Measurements from ENCODE around the gene TCERG1L. TPM values are rescaled to one million over a fixed set of nuclear protein-coding genes. Genes with fewer than 3 reads are reported as not detected.

The TCERG1L gene
- total RNA-seq, 4 donors from 2014 or later, result 0.41 TPM; not detected in 3

DNA sequence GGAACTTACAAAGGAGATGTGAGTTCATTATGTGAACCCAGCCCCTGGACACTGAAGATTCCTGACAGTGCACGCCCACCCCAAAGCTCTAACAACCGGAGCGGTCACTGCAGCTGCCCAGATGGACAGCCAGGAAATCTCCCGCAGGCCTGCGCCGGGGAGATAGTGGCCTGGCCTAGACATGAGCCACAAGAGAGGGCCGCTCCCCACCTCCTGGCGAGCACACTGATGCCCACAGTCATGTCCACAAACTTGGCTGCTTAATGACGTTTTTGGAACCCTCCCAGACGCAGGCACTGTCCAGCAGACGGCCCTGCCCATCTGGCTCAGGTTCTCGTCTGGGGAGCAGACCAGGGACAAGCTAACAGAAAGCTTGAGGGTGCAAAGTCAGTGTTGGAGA lies 34.2 kb downstream of the TCERG1L start:
- Histone ChIP-seq H3K9me3 (no peaks in the 10 kb centered on the region), H3K4me3 (no peak overlapping the region), H3K27me3 (no peaks in the 10 kb centered on the region), H3K4me1 (no peaks in the 10 kb centered on the region), H3K36me3 (no peaks in the 10 kb centered on the region), H3K27ac (no peak overlapping the region)
- intact Hi-C loops (cut with DNase I; ENCODE audit: low total_unique reads), result no loop called here
- no peak for TF ChIP-seq POLR2A (IDR thresholded peaks at IDR 0.05)
- TF ChIP-seq CTCF (IDR thresholded peaks at IDR 0.05), result no peak
- DNase-seq, result no peak

DNA sequence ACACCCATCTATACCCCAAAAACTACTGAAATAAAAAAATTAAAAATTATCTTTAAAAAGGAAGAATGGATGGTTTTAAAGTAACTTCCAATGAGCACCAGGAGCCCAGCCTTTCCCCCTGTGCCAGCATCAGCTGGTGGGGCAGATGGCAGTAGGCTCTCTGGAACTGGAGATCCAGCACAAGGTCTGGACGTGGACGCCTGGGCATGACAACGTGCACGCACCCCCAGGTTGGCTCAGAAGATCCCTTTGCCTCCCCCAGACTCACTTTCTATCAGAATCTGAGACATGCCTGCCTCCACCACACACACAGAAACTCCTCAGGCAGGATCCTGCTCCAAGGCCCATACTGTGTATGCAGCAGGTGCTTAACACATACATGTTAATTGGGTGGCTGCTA lies 35.8 kb downstream of the TCERG1L start:
- Histone ChIP-seq H3K4me3 (no peak overlapping the region), H3K36me3 (no peaks in the 10 kb centered on the region), H3K9me3 (no peaks in the 10 kb centered on the region), H3K4me1 (no peaks in the 10 kb centered on the region), H3K27me3 (no peaks in the 10 kb centered on the region), H3K27ac (no peak overlapping the region)
- no peak for DNase-seq
- intact Hi-C loops (cut with DNase I; ENCODE audit: low total_unique reads), result no loop called here
- TF ChIP-seq POLR2A (IDR thresholded peaks at IDR 0.05) (no peak), CTCF (IDR thresholded peaks at IDR 0.05) (no peak)

DNA sequence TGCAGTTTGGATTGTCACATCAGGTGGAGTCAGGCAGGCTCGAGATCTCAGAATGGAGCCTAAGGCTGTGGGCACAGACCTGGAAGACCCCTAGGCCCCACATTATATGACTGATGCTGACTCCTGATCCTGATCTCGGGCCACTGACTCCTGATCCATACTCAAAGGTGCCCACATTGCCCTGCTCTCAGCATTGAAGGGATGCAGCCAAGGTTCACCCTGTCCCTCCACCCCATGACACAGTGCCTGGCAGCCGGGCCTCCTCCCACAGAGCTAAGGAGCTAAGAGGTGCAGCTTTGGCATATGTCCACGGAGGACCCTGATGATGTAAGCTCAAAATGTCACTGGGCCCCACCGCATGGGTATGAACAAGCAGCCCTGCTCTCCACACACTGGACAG lies 36.6 kb downstream of the TCERG1L start:
- H3K27ac ChIP-seq, result no peak overlapping the region
- intact Hi-C loops (cut with DNase I; ENCODE audit: low total_unique reads), result no loop called here
- DNase-seq, result no peak
- no peak overlapping the region for H3K4me3 ChIP-seq
- no peak for TF ChIP-seq POLR2A (IDR thresholded peaks at IDR 0.05)
- no peak for TF ChIP-seq CTCF (IDR thresholded peaks at IDR 0.05)
- no peaks in the 10 kb centered on the region for H3K36me3 ChIP-seq
- no peaks in the 10 kb centered on the region for H3K4me1 ChIP-seq
- no peaks in the 10 kb centered on the region for H3K27me3 ChIP-seq
- no peaks in the 10 kb centered on the region for H3K9me3 ChIP-seq

DNA sequence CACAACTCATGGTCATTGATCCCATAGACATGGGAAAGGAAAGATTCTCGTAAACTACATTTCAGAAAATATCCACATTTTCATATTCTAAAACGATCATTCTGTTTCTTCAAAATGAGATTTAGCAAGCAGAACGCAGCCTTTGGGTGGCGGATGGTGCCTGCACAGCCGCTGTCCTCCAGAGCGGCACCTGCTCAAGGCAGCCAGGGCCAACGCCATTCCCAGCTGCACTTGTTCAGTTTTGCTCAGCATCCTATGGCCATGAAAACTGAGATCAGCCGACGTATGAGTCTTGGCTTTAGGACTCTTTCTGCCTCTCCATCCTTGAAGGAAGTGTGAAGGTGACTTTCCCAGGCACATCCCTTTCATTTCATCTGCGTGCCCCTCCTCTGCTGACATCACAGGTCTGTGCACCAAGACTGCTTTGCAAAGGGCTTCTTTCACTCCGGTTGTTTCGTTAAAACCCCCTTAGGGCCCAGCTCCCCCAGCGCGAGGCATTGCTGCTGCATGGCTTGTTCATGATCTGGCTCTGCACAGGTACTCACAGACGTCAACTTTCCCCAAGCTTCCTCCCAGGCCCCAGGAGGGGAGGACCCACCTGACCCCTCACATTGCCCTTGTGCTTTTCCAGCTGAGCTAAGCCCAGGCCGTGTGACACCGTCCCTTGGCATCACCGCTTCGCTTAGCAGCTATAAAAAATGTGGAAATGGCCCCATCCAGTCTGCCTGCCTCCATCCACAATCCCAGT lies 37.2 kb downstream of the TCERG1L start:
- Histone ChIP-seq H3K4me3 (no peak overlapping the region), H3K4me1 (no peaks in the 10 kb centered on the region), H3K9me3 (no peaks in the 10 kb centered on the region), H3K27ac (no peak overlapping the region), H3K36me3 (no peaks in the 10 kb centered on the region), H3K27me3 (no peaks in the 10 kb centered on the region)
- TF ChIP-seq POLR2A (IDR thresholded peaks at IDR 0.05), result no peak
- TF ChIP-seq CTCF (IDR thresholded peaks at IDR 0.05), result no peak
- no peak for DNase-seq
- intact Hi-C loops (cut with DNase I; ENCODE audit: low total_unique reads), result no loop called here

DNA sequence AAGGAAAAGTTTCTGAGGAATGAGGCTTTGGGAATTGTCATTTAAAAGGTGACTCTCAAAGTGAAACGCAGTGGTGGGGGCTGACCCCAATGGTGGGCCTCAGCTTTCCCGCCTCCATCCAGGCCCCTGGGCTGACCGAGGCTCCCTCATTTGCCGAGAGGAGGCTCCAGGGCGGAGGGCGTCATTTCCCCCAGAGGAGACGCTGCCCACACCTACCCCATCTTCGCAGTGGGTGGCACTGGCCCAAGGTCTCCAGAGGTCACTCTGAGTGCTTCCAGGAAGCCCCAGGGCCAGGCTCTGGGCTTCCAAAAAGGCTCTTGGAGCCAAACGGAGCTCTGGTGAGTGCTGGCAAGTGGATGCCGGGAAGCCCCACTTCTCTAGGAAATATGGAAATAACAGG lies 38.0 kb downstream of the TCERG1L start:
- no peak overlapping the region for H3K27ac ChIP-seq
- DNase-seq, result no peak
- no peaks in the 10 kb centered on the region for H3K36me3 ChIP-seq
- H3K4me3 ChIP-seq, result no peak overlapping the region
- no peaks in the 10 kb centered on the region for H3K9me3 ChIP-seq
- intact Hi-C loops (cut with DNase I; ENCODE audit: low total_unique reads), result no loop called here
- H3K27me3 ChIP-seq, result no peaks in the 10 kb centered on the region
- no peak for TF ChIP-seq CTCF (IDR thresholded peaks at IDR 0.05)
- TF ChIP-seq POLR2A (IDR thresholded peaks at IDR 0.05), result no peak
- no peaks in the 10 kb centered on the region for H3K4me1 ChIP-seq
